Fibroblast of lung (primary cell): ENCODE measurements around the gene FTHL17.

Experiments used
- CTCF ChIP-seq, 2 donors: IDR thresholded peaks in 1 of 2; conservative IDR thresholded peaks in 1 of 2; 1 replicate in 1 of 2; 2 replicates in 1 of 2; pipeline ENCODE4 v1.5.1; 2011 to 2012; ENCODE audit warnings: low read length in 2 of 2, control low read depth in 1 of 2, inconsistent platforms in 1 of 2, low read depth in 1 of 2, mild to moderate bottlenecking in 1 of 2
- EZH2 ChIP-seq: IDR thresholded peaks from 2 replicates; pipeline ENCODE4 v1.5.1; 2012; ENCODE audit warnings: low read length, control low read depth, mild to moderate bottlenecking; ENCODE audit errors: missing control alignments

GRCh38 chrX:31057291-31057690 is 14.6 kb downstream of the FTHL17 start:
- TF ChIP-seq EZH2 (no peak), CTCF (conservative IDR thresholded peaks at IDR 0.05 in 1 of 2, IDR thresholded peaks at IDR 0.05 in 1 of 2; ENCODE audit: low read depth in 1 of 2, low read length in 2 of 2) (no peak)
